Testis (tissue), 2 donors: ENCODE measurements around the gene MMP17.

Experiments used
- POLR2A ChIP-seq: fragments of 450-650 bp; IDR thresholded peaks from one replicate; pipeline ENCODE4 v1.6.1; 2017; ENCODE audit warnings: antibody characterized with exemption, mild to moderate bottlenecking, moderate library complexity
- TF ChIP-seq, protein P1 (sequence below), 3 experiments: fragments of 450-650 bp in 2 of 3; fragments of 200-600 bp in 1 of 3; sonication (generic) in 1 of 3; IDR thresholded peaks; one replicate each; pipeline ENCODE4 v1.5.1; 2016 to 2019; ENCODE audit warnings: antibody characterized with exemption in 3 of 3, mild to moderate bottlenecking in 2 of 3, moderate library complexity in 1 of 3

GRCh38 chr12:131853832-131854797, 25.9 kb downstream of the MMP17 start:
- no peak for TF ChIP-seq POLR2A
- TF ChIP-seq, protein P1, sequence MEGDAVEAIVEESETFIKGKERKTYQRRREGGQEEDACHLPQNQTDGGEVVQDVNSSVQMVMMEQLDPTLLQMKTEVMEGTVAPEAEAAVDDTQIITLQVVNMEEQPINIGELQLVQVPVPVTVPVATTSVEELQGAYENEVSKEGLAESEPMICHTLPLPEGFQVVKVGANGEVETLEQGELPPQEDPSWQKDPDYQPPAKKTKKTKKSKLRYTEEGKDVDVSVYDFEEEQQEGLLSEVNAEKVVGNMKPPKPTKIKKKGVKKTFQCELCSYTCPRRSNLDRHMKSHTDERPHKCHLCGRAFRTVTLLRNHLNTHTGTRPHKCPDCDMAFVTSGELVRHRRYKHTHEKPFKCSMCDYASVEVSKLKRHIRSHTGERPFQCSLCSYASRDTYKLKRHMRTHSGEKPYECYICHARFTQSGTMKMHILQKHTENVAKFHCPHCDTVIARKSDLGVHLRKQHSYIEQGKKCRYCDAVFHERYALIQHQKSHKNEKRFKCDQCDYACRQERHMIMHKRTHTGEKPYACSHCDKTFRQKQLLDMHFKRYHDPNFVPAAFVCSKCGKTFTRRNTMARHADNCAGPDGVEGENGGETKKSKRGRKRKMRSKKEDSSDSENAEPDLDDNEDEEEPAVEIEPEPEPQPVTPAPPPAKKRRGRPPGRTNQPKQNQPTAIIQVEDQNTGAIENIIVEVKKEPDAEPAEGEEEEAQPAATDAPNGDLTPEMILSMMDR (IDR thresholded peaks at IDR 0.05): no peak
